ENCODE results near the gene PKD2. TPM values are rescaled to one million over a fixed set of nuclear protein-coding genes. Genes with fewer than 3 reads are reported as not detected.

The PKD2 gene
- total and polyA plus RNA-seq, 2 of the 4 experiments (the other 2 are of a cell fraction) = 43.8 to 51.3 TPM

DNA sequence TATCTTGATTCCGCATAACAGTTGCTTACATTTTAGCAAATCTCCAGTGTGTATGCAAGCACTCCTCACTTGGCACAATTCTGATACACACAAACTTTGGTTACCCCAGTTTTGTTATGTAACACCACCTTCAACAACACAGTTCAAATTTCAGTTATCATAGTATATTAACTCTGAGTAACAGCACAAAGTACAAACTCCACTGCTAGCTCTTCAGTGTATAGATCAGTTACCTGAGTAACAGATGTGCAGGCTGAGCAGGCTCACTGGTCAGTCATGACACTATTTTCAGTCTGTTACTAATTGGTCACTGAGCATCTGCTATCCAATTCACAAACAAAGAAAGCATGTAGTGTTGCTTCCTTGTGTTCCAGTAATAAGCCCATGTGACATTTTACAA lies 55.4 kb downstream of the PKD2 start:
- CTCF ChIA-PET = no interaction called here
- TF ChIP-seq NFE2L2 (IDR thresholded peaks at IDR 0.05; ENCODE audit: low read depth, low read length) = no peak
- TF ChIP-seq SMC3 (IDR thresholded peaks at IDR 0.05; ENCODE audit: low read depth, low read length) = no peak
- no peak for TF ChIP-seq RAD21 (IDR thresholded peaks at IDR 0.05; ENCODE audit: low read length)
- TF ChIP-seq, protein P1, sequence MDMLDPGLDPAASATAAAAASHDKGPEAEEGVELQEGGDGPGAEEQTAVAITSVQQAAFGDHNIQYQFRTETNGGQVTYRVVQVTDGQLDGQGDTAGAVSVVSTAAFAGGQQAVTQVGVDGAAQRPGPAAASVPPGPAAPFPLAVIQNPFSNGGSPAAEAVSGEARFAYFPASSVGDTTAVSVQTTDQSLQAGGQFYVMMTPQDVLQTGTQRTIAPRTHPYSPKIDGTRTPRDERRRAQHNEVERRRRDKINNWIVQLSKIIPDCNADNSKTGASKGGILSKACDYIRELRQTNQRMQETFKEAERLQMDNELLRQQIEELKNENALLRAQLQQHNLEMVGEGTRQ (IDR thresholded peaks at IDR 0.05; ENCODE audit: low read depth, low read length) = no peak
- TF ChIP-seq CEBPB (IDR thresholded peaks at IDR 0.05; ENCODE audit: low read depth, low read length) = no peak
- no peak for TF ChIP-seq MAFK (IDR thresholded peaks at IDR 0.05; ENCODE audit: low read depth, low read length)
- Histone ChIP-seq H3K9me1 (ENCODE audit: insufficient read depth, low read length) (no peaks in the 10 kb centered on the region; the same call in 1 of the 2 replicates), H4K5ac (ENCODE audit: low read depth, low read length) (no peak overlapping the region), H2AFZ (replicated peaks; ENCODE audit: low read length, poor library complexity) (no peak overlapping the region), H3K4me2 (ENCODE audit: low read depth, low read length) (no peak overlapping the region), H4K8ac (ENCODE audit: low read depth in 2 of 2, low read length in 2 of 2) (no peak overlapping the region), H2BK5ac (ENCODE audit: low read depth, low read length, poor library complexity, severe bottlenecking) (no peak overlapping the region), H3K18ac (ENCODE audit: low read depth, low read length) (no peak overlapping the region), H2AK5ac (ENCODE audit: low read depth, low read length) (no peak overlapping the region), H2BK15ac (ENCODE audit: low read depth, low read length) (no peak overlapping the region), H2BK20ac (ENCODE audit: low read depth, low read length) (no peak overlapping the region), H3K9ac (ENCODE audit: low read depth, low read length) (no peak overlapping the region), H3K79me1 (ENCODE audit: low read depth in 1 of 2, low read length in 2 of 2) (peaks cover 0 to 2% of the 10 kb centered on the region in 2 experiments; a peak in 1 of 4 replicates), H3K14ac (replicated peaks; ENCODE audit: low read depth, low read length) (no peak overlapping the region), H3K4me3 (ENCODE audit: insufficient read depth, low read depth, low read length) (no peak overlapping the region), H3K9me3 (ENCODE audit: control insufficient read depth, insufficient read depth, low read length) (no peaks in the 10 kb centered on the region), H2AK9ac (replicated peaks; ENCODE audit: low read depth, low read length, poor library complexity) (no peak overlapping the region), H3K4me1 (ENCODE audit: control insufficient read depth, insufficient read depth, low read length) (no peaks in the 10 kb centered on the region), H2BK120ac (ENCODE audit: low read depth, low read length) (no peak overlapping the region), H3K4ac (ENCODE audit: low read depth, low read length) (no peak overlapping the region), H3K36me3 (ENCODE audit: control insufficient read depth, insufficient read depth, low read length) (peaks cover 25% of the 10 kb centered on the region), H3K23ac (ENCODE audit: low read depth, low read length) (no peak overlapping the region), H4K91ac (ENCODE audit: insufficient read depth, low read depth, low read length) (no peak overlapping the region), H3K27me3 (ENCODE audit: control insufficient read depth, insufficient read depth, low read length) (no peaks in the 10 kb centered on the region), H4K20me1 (ENCODE audit: insufficient read depth, low read length) (no peaks in the 10 kb centered on the region), H3K56ac (ENCODE audit: extremely low read depth, insufficient read depth, low read length) (no peak overlapping the region), H3K27ac (ENCODE audit: insufficient read depth, low read length) (no peak overlapping the region)
- POLR2A ChIA-PET (ENCODE audit: unreplicated experiment) = no interaction called here
- no CpG with 5 or more reads among the region's 1 CpG for WGBS, 2 experiments (ENCODE audit: extremely low coverage in 2 of 2, insufficient read length in 1 of 2)
- in situ Hi-C loops (cut with MboI; ENCODE audit: low sequenced_read_pairs) = no loop called here
- no TSS peak for BruUV-seq (replicated peaks)
- dilution Hi-C loops (cut with HindIII; ENCODE audit: low sequenced_read_pairs, unreplicated experiment) = no loop called here
- intact Hi-C loops (cut with micrococcal nuclease) = no loop called here
- ATAC-seq (ENCODE audit: low read depth) (no peak), DNase-seq (no peak)

Data from IMR-90 (cell line).